Measurements from ENCODE around the gene LCLAT1.

The LCLAT1 gene

GRCh38 chr2:30688956-30689401 is 241.9 kb downstream of the LCLAT1 start:
- DNase-seq (no peak), ATAC-seq (ENCODE audit: insufficient read depth, low read depth) (no peak)
- H2AFZ ChIP-seq (ENCODE audit: low read depth, low read length): no peak overlapping the region

GRCh38 chr2:30689496-30690125 is 242.6 kb downstream of the LCLAT1 start:
- Histone ChIP-seq H3K27ac (ENCODE audit: low read length) (no peak overlapping the region), H2AFZ (ENCODE audit: low read depth, low read length) (no peak overlapping the region), H4K20me1 (ENCODE audit: insufficient read depth, low read length) (no peaks in the 10 kb centered on the region), H3K36me3 (ENCODE audit: insufficient read depth, low read length) (no peaks in the 10 kb centered on the region), H3K79me2 (ENCODE audit: insufficient read depth, low read length) (no peaks in the 10 kb centered on the region), H3K27me3 (ENCODE audit: insufficient read depth, low read length, poor library complexity) (no peaks in the 10 kb centered on the region), H3K9me3 (ENCODE audit: insufficient read depth, low read length, severe bottlenecking) (no peaks in the 10 kb centered on the region), H3K9ac (ENCODE audit: low read depth, low read length) (no peak overlapping the region), H3K4me2 (ENCODE audit: insufficient read depth, low read length) (no peak overlapping the region), H3K4me1 (ENCODE audit: insufficient read depth, low read length) (no peaks in the 10 kb centered on the region), H3K4me3 (ENCODE audit: low read depth in 1 of 2, low read length in 2 of 2) (no peak overlapping the region)
- DNase-seq: no peak
- no peak for ATAC-seq (ENCODE audit: insufficient read depth, low read depth)
- TF ChIP-seq CTCF (IDR thresholded peaks at IDR 0.05; ENCODE audit: borderline replicate concordance, extremely low read depth, low read length, poor library complexity, severe bottlenecking) (no peak), EZH2 (IDR thresholded peaks at IDR 0.05; ENCODE audit: borderline replicate concordance, low read depth, low read length, severe bottlenecking) (no peak)

More at GRCh38 chr2:30688956-30689401, 241.9 kb downstream of the LCLAT1 start:
- Histone ChIP-seq H3K4me2 (ENCODE audit: insufficient read depth, low read length) (no peak overlapping the region), H3K79me2 (ENCODE audit: insufficient read depth, low read length) (no peaks in the 10 kb centered on the region), H4K20me1 (ENCODE audit: insufficient read depth, low read length) (no peaks in the 10 kb centered on the region), H3K9ac (ENCODE audit: low read depth, low read length) (no peak overlapping the region), H3K9me3 (ENCODE audit: insufficient read depth, low read length, severe bottlenecking) (no peaks in the 10 kb centered on the region), H3K27me3 (ENCODE audit: insufficient read depth, low read length, poor library complexity) (no peaks in the 10 kb centered on the region), H3K27ac (ENCODE audit: low read length) (no peak overlapping the region), H3K4me1 (ENCODE audit: insufficient read depth, low read length) (no peaks in the 10 kb centered on the region), H3K36me3 (ENCODE audit: insufficient read depth, low read length) (no peaks in the 10 kb centered on the region), H3K4me3 (ENCODE audit: low read depth in 1 of 2, low read length in 2 of 2) (no peak overlapping the region)
- no peak for TF ChIP-seq CTCF (IDR thresholded peaks at IDR 0.05; ENCODE audit: borderline replicate concordance, extremely low read depth, low read length, poor library complexity, severe bottlenecking)
- no peak for TF ChIP-seq EZH2 (IDR thresholded peaks at IDR 0.05; ENCODE audit: borderline replicate concordance, low read depth, low read length, severe bottlenecking)

- Histone ChIP-seq H3K9ac (ENCODE audit: low read depth, low read length) (no peak overlapping the region), H4K20me1 (ENCODE audit: insufficient read depth, low read length) (no peaks in the 10 kb centered on the region), H3K4me2 (ENCODE audit: insufficient read depth, low read length) (no peak overlapping the region), H3K79me2 (ENCODE audit: insufficient read depth, low read length) (no peaks in the 10 kb centered on the region), H3K4me1 (ENCODE audit: insufficient read depth, low read length) (no peaks in the 10 kb centered on the region), H2AFZ (ENCODE audit: low read depth, low read length) (no peak overlapping the region), H3K27me3 (ENCODE audit: insufficient read depth, low read length, poor library complexity) (peaks cover 2% of the 10 kb centered on the region), H3K36me3 (ENCODE audit: insufficient read depth, low read length) (no peaks in the 10 kb centered on the region), H3K4me3 (ENCODE audit: low read depth in 1 of 2, low read length in 2 of 2) (no peak overlapping the region), H3K27ac (ENCODE audit: low read length) (no peak overlapping the region), H3K9me3 (ENCODE audit: insufficient read depth, low read length, severe bottlenecking) (no peaks in the 10 kb centered on the region)
- DNase-seq: no peak
- no peak for TF ChIP-seq EZH2 (IDR thresholded peaks at IDR 0.05; ENCODE audit: borderline replicate concordance, low read depth, low read length, severe bottlenecking)
- TF ChIP-seq CTCF (IDR thresholded peaks at IDR 0.05; ENCODE audit: borderline replicate concordance, extremely low read depth, low read length, poor library complexity, severe bottlenecking): no peak
- ATAC-seq (ENCODE audit: insufficient read depth, low read depth): no peak
These were observed 243.1 kb downstream of the LCLAT1 start for GRCh38 chr2:30690126-30690561.

Measured in DND-41 (cell line).